HG03175 (cell line): ENCODE measurements around the gene CELSR2.
"Not testable (repeated sequence)": the region's sequence is repeated elsewhere in the genome, so short reads cannot be mapped to it uniquely, and the experiment has no call there.

Experiments used
- ATAC-seq: cut with Tn5 transposase; IDR thresholded peaks from one replicate; pipeline ENCODE4 v1.9.1; 2021; ENCODE audit warnings: mild to moderate bottlenecking, moderate library complexity; ENCODE audit not compliant: unreplicated experiment

CELSR2 gene

GRCh38 chr1:109248797-109249629 lies at the start of gene CELSR2:
TSS of gene CELSR2 (plus strand) at chr1:109249539. CDS start at chr1:109250080, 541 bp downstream.
- ATAC-seq = peak; percentile 78

GRCh38 chr1:109199710-109200109 lies 49.6 kb upstream of the CELSR2 start:
- no peak for ATAC-seq

- ATAC-seq = no peak
Measured at GRCh38 chr1:109201123-109201703, 48.1 kb upstream of the CELSR2 start.

GRCh38 chr1:109204484-109204883 lies 44.9 kb upstream of the CELSR2 start:
- ATAC-seq = no peak

GRCh38 chr1:109206339-109206738 lies 43.0 kb upstream of the CELSR2 start:
- no peak for ATAC-seq

- ATAC-seq = no peak
Measured at GRCh38 chr1:109207467-109208103, 41.8 kb upstream of the CELSR2 start.

GRCh38 chr1:109208394-109208793 lies 40.9 kb upstream of the CELSR2 start:
- ATAC-seq = no peak

- ATAC-seq = no peak
Measured at GRCh38 chr1:109208836-109209463, 40.4 kb upstream of the CELSR2 start.

- no peak for ATAC-seq
Measured at GRCh38 chr1:109210058-109210457, 39.3 kb upstream of the CELSR2 start.

- ATAC-seq = no peak
Measured at GRCh38 chr1:109213345-109213823, 36.0 kb upstream of the CELSR2 start.

- peak; percentile 87 for ATAC-seq
Measured at GRCh38 chr1:109213824-109214693, 35.3 kb upstream of the CELSR2 start, which contains the start of gene SARS1. TSS of gene SARS1 (plus strand) at chr1:109213918. CDS start at chr1:109213993, 75 bp downstream.

- no peak for ATAC-seq
Measured at GRCh38 chr1:109214695-109215623, 34.4 kb upstream of the CELSR2 start.

- ATAC-seq = no peak
Measured at GRCh38 chr1:109216662-109217061, 32.7 kb upstream of the CELSR2 start.

- ATAC-seq = no peak
Measured at GRCh38 chr1:109218516-109218915, 30.8 kb upstream of the CELSR2 start.

- ATAC-seq = not testable (repeated sequence)
Measured at GRCh38 chr1:109221201-109221600, 28.1 kb upstream of the CELSR2 start.

GRCh38 chr1:109225308-109225707 lies 24.0 kb upstream of the CELSR2 start:
- ATAC-seq = no peak

GRCh38 chr1:109225711-109226445 lies 23.5 kb upstream of the CELSR2 start:
- ATAC-seq = no peak

GRCh38 chr1:109228167-109228566 lies 21.2 kb upstream of the CELSR2 start:
- no peak for ATAC-seq
